IMR-90 (cell line): ENCODE results near the gene CDR2. TPM values are rescaled to one million over a fixed set of nuclear protein-coding genes. Genes with fewer than 3 reads are reported as not detected.

Experiments
- ATAC-seq: fragments of 200-7000 bp; cut with Tn5 transposase; 2 replicates; pipeline ENCODE4 v1.9.1; 2020; ENCODE audit warnings: low read depth, mild to moderate bottlenecking, moderate library complexity
- BruUV-seq: library from RNA; stranded (reverse); fragments of 400-500 nt; replicated peaks from 2 replicates; lab custom pipeline; 2021; lab: Mats Ljungman, UMichigan
- CTCF ChIA-PET: fragments of 300-600 bp; formaldehyde crosslinking; extraction: SDS; loops from one replicate; lab custom pipeline; 2021; ENCODE audit warnings: antibody characterized with exemption; lab: Yijun Ruan, JAX
- POLR2A ChIA-PET: fragments of 300-600 bp; sonication (Branson Sonifier 250); formaldehyde crosslinking; loops from one replicate; lab custom pipeline; 2022; ENCODE audit warnings: antibody characterized with exemption; ENCODE audit not compliant: unreplicated experiment; lab: Charles Lee
- DNase-seq: peaks from one replicate; pipeline ENCODE4 v3.0.0; 2013
- H2AFZ ChIP-seq: replicated peaks from 2 replicates; pipeline ENCODE3; 2013; ENCODE audit warnings: low read length, mild to moderate bottlenecking; ENCODE audit not compliant: poor library complexity
- H2AK5ac ChIP-seq: 2 replicates; pipeline ENCODE4 v1.6.1; 2013; ENCODE audit warnings: low read depth, low read length, inconsistent platforms
- H2AK9ac ChIP-seq: replicated peaks from 2 replicates; pipeline ENCODE3; 2013; ENCODE audit warnings: mild to moderate bottlenecking, low read depth, low read length, moderate library complexity; ENCODE audit not compliant: poor library complexity
- H2BK120ac ChIP-seq: 2 replicates; pipeline ENCODE4 v1.6.1; 2013; ENCODE audit warnings: low read depth, low read length, inconsistent platforms
- H2BK15ac ChIP-seq: 3 replicates; pipeline ENCODE4 v1.6.1; 2013; ENCODE audit warnings: low read depth, low read length, inconsistent platforms
- H2BK20ac ChIP-seq: 2 replicates; pipeline ENCODE4 v1.6.1; 2013; ENCODE audit warnings: low read depth, mild to moderate bottlenecking, inconsistent platforms, low read length, moderate library complexity
- H2BK5ac ChIP-seq: 2 replicates; pipeline ENCODE4 v1.6.1; 2013; ENCODE audit warnings: mild to moderate bottlenecking, low read depth, low read length, inconsistent platforms; ENCODE audit not compliant: poor library complexity, severe bottlenecking
- H3K14ac ChIP-seq: replicated peaks from 2 replicates; pipeline ENCODE4 v1.6.1; 2013; ENCODE audit warnings: low read depth, low read length, inconsistent platforms
- H3K18ac ChIP-seq: 2 replicates; pipeline ENCODE4 v1.6.1; 2013; ENCODE audit warnings: low read depth, low read length, control low read depth
- H3K23ac ChIP-seq: 2 replicates; pipeline ENCODE4 v1.6.1; 2013; ENCODE audit warnings: low read depth, low read length, inconsistent platforms
- H3K27ac ChIP-seq: 2 replicates; pipeline ENCODE4 v1.5.1; 2013; ENCODE audit warnings: mild to moderate bottlenecking, control low read depth, low read length; ENCODE audit not compliant: insufficient read depth
- H3K27me3 ChIP-seq: 2 replicates; pipeline ENCODE4 v1.6.1; 2013; ENCODE audit warnings: low read length; ENCODE audit not compliant: control insufficient read depth, insufficient read depth
- H3K36me3 ChIP-seq: 2 replicates; pipeline ENCODE4 v1.6.1; 2013; ENCODE audit warnings: low read length, mixed read lengths; ENCODE audit not compliant: control insufficient read depth, insufficient read depth
- H3K4ac ChIP-seq: 2 replicates; pipeline ENCODE4 v1.6.1; 2013; ENCODE audit warnings: low read depth, low read length, inconsistent platforms
- H3K4me1 ChIP-seq: 2 replicates; pipeline ENCODE4 v1.6.1; 2013; ENCODE audit warnings: low read length, mixed read lengths; ENCODE audit not compliant: control insufficient read depth, insufficient read depth
- H3K4me2 ChIP-seq: 2 replicates; pipeline ENCODE4 v1.6.1; 2013; ENCODE audit warnings: low read depth, mild to moderate bottlenecking, control low read depth, low read length, moderate library complexity
- H3K4me3 ChIP-seq: 2 replicates; pipeline ENCODE4 v1.5.1; 2013; ENCODE audit warnings: low read depth, mild to moderate bottlenecking, control low read depth, low read length, moderate library complexity; ENCODE audit not compliant: insufficient read depth
- H3K56ac ChIP-seq: 2 replicates; pipeline ENCODE4 v1.6.1; 2013; ENCODE audit warnings: low read length, inconsistent platforms; ENCODE audit not compliant: insufficient read depth; ENCODE audit errors: extremely low read depth
- H3K79me1 ChIP-seq, 2 experiments: 2 replicates each; pipeline ENCODE4 v1.6.1; 2013; ENCODE audit warnings: low read length in 2 of 2, inconsistent platforms in 1 of 2, low read depth in 1 of 2
- H3K9ac ChIP-seq: 2 replicates; pipeline ENCODE4 v1.6.1; 2013; ENCODE audit warnings: low read depth, low read length, control low read depth
- H3K9me1 ChIP-seq: 2 replicates; pipeline ENCODE4 v1.6.1; 2013; ENCODE audit warnings: low read length, inconsistent platforms; ENCODE audit not compliant: insufficient read depth
- H3K9me3 ChIP-seq: 2 replicates; pipeline ENCODE4 v1.6.1; 2013; ENCODE audit warnings: low read length; ENCODE audit not compliant: control insufficient read depth, insufficient read depth
- H4K20me1 ChIP-seq: 2 replicates; pipeline ENCODE4 v1.6.1; 2013; ENCODE audit warnings: low read length, inconsistent platforms; ENCODE audit not compliant: insufficient read depth
- H4K5ac ChIP-seq: 2 replicates; pipeline ENCODE4 v1.6.1; 2013; ENCODE audit warnings: mild to moderate bottlenecking, low read depth, low read length, control low read depth
- H4K8ac ChIP-seq, 2 experiments: 2 replicates each; pipeline ENCODE4 v1.6.1; 2013; ENCODE audit warnings: low read depth in 2 of 2, low read length in 2 of 2, control low read depth in 1 of 2, inconsistent platforms in 1 of 2
- H4K91ac ChIP-seq: 2 replicates; pipeline ENCODE4 v1.6.1; 2013; ENCODE audit warnings: low read depth, low read length, inconsistent platforms; ENCODE audit not compliant: insufficient read depth
- BHLHE40 ChIP-seq: fragments of 150-350 bp; IDR thresholded peaks from 2 replicates; pipeline ENCODE4 v1.6.1; 2016; ENCODE audit warnings: mild to moderate bottlenecking, low read depth, low read length
- CEBPB ChIP-seq: IDR thresholded peaks from 2 replicates; pipeline ENCODE4 v1.6.1; 2012; ENCODE audit warnings: low read depth, low read length, improper control_type of control experiment
- CHD1 ChIP-seq: IDR thresholded peaks from 2 replicates; pipeline ENCODE4 v1.6.1; 2012; ENCODE audit warnings: low read depth, low read length, improper control_type of control experiment
- CTCF ChIP-seq: conservative IDR thresholded peaks from 2 replicates; pipeline ENCODE4 v1.5.1; 2012; ENCODE audit warnings: mild to moderate bottlenecking, low read depth, low read length, improper control_type of control experiment
- MAFK ChIP-seq: IDR thresholded peaks from 2 replicates; pipeline ENCODE4 v1.6.1; 2012; ENCODE audit warnings: low read depth, low read length, improper control_type of control experiment
- MXI1 ChIP-seq: IDR thresholded peaks from 2 replicates; pipeline ENCODE4 v1.6.1; 2012; ENCODE audit warnings: low read depth, mild to moderate bottlenecking, low read length, moderate library complexity, borderline replicate concordance
- NFE2L2 ChIP-seq: fragments of 150-350 bp; IDR thresholded peaks from 2 replicates; pipeline ENCODE4 v1.6.1; 2016; ENCODE audit warnings: low read depth, mild to moderate bottlenecking, low read length
- RFX5 ChIP-seq: IDR thresholded peaks from 2 replicates; pipeline ENCODE4 v1.8.0; 2012; ENCODE audit warnings: low read depth, mild to moderate bottlenecking, low read length, moderate library complexity
- SMC3 ChIP-seq: fragments of 150-350 bp; IDR thresholded peaks from 2 replicates; pipeline ENCODE4 v1.6.1; 2016; ENCODE audit warnings: low read depth, mild to moderate bottlenecking, antibody characterized with exemption, low read length, moderate library complexity
- USF2 ChIP-seq: fragments of 150-350 bp; IDR thresholded peaks from 2 replicates; pipeline ENCODE4 v1.6.1; 2017; ENCODE audit warnings: mild to moderate bottlenecking, antibody characterized with exemption, low read length, low read depth
- dilution Hi-C: fragments of 300-500 bp; cut with HindIII; formaldehyde crosslinking; loops from one replicate; pipeline ENCODE4 v1.14.3; 2018; ENCODE audit warnings: low sequenced_read_pairs; ENCODE audit not compliant: unreplicated experiment
- in situ Hi-C: fragments of 300-500 bp; cut with MboI; formaldehyde crosslinking; loops from 3 replicates; pipeline ENCODE4 v1.14.3; 2019; ENCODE audit warnings: low sequenced_read_pairs, inconsistent platforms, mixed read lengths
- intact Hi-C: fragments of 100-400 bp; cut with micrococcal nuclease; formaldehyde crosslinking; loops from 2 replicates; pipeline ENCODE4 v1.10.0; 2022
- polyA plus RNA-seq, 3 experiments: library from polyadenylated mRNA; depleted of rRNA; stranded (reverse); fragments of >200 nt; gene quantifications; 2 replicates each; pipeline ENCODE4 v1.2.3, GENCODE V29; 2012; ENCODE audit warnings: low replicate concordance in 1 of 3
- total RNA-seq: library from RNA; depleted of rRNA; stranded (reverse); fragments of >200 nt; gene quantifications from 2 replicates; pipeline ENCODE4 v1.2.3, GENCODE V29; 2012

CDR2 gene
- total and polyA plus RNA-seq, 2 of the 4 experiments (the other 2 are of a cell fraction): 37.7 to 48.4 TPM

- peaks cover 4% of the 10 kb centered on the region; the same call in 1 of the 2 replicates for H4K20me1 ChIP-seq
- H3K4ac ChIP-seq: no peak overlapping the region
- no peak overlapping the region for H3K23ac ChIP-seq
- H2BK15ac ChIP-seq: no peak overlapping the region
- H2BK5ac ChIP-seq: no peak overlapping the region
- no peak overlapping the region for H3K14ac ChIP-seq
- H3K18ac ChIP-seq: no peak overlapping the region
- no peak for ATAC-seq
- no peak overlapping the region for H4K91ac ChIP-seq
- H3K56ac ChIP-seq: no peak overlapping the region
- H3K79me1 ChIP-seq: peaks cover 10 to 35% of the 10 kb centered on the region in 2 experiments
- no peak overlapping the region for H2AFZ ChIP-seq
- no peak overlapping the region for H3K27ac ChIP-seq
- H2AK9ac ChIP-seq: no peak overlapping the region
- no peaks in the 10 kb centered on the region for H3K27me3 ChIP-seq
- dilution Hi-C loops: no loop called here
- H4K8ac ChIP-seq: no peak overlapping the region
- DNase-seq: no peak
- TF ChIP-seq BHLHE40: no peak
- no peak for TF ChIP-seq USF2
- no peak for TF ChIP-seq SMC3
- TF ChIP-seq CEBPB: no peak
- no peak for TF ChIP-seq MXI1
- no peak for TF ChIP-seq CHD1
- TF ChIP-seq CTCF: no peak
- TF ChIP-seq RFX5: no peak
- no peak for TF ChIP-seq NFE2L2
- TF ChIP-seq MAFK: no peak
- no peak overlapping the region for H3K4me3 ChIP-seq
- H3K9me3 ChIP-seq: peaks cover 3% of the 10 kb centered on the region; the same call in 1 of the 2 replicates
- BruUV-seq: no TSS peak
- H2AK5ac ChIP-seq: no peak overlapping the region
- POLR2A ChIA-PET: no interaction called here
- no peak overlapping the region for H3K9ac ChIP-seq
- 0 out of 2 replicates have a peak, but pooled peaks cover under 1% of the 10 kb centered on the region for H3K4me1 ChIP-seq
- H2BK20ac ChIP-seq: no peak overlapping the region
- CTCF ChIA-PET: no interaction called here
- no peak overlapping the region for H2BK120ac ChIP-seq
- no peak overlapping the region for H3K4me2 ChIP-seq
- peaks cover 35% of the 10 kb centered on the region for H3K36me3 ChIP-seq
- in situ Hi-C loops: loop anchor here (25.0 kb wide), 1 partner anchor 1179 kb away; the partner anchor contains the start of genes DNAH3 and LDAF1
- intact Hi-C loops: no loop called here
- H3K9me1 ChIP-seq: peaks cover 4% of the 10 kb centered on the region
- no peak overlapping the region for H4K5ac ChIP-seq
Observed at GRCh38 chr16:22340945-22341344, 33.5 kb downstream of the CDR2 start.
